T-helper 2 cell treated with Interferon-gamma antibody and Interleukin-4, amounts not matched to agents 5 μg/mL and 100 μg/mL, for 36 hours (primary cell): Measurements from ENCODE around the gene HABP2.

Experiments used
- DNase-seq: peaks from one replicate; pipeline ENCODE4 v3.0.0; 2021; ENCODE audit warnings: low spot score
- H3K27ac Mint-ChIP-seq: one replicate; pipeline ENCODE4 v1.8.0; 2021; ENCODE audit warnings: mild to moderate bottlenecking, mixed read lengths
- H3K27me3 Mint-ChIP-seq: one replicate; pipeline ENCODE4 v1.8.0; 2021; ENCODE audit warnings: low read depth, mixed read lengths
- H3K36me3 Mint-ChIP-seq: one replicate; pipeline ENCODE4 v1.8.0; 2021; ENCODE audit warnings: low read depth, mixed read lengths
- H3K4me1 Mint-ChIP-seq: one replicate; pipeline ENCODE4 v1.8.0; 2021; ENCODE audit warnings: low read depth, mixed read lengths
- H3K4me3 Mint-ChIP-seq: one replicate; pipeline ENCODE4 v1.8.0; 2022; ENCODE audit warnings: mild to moderate bottlenecking, moderate library complexity, mixed read lengths
- H3K9me3 Mint-ChIP-seq: one replicate; pipeline ENCODE4 v1.8.0; 2021; ENCODE audit warnings: mixed read lengths

Gene HABP2

DNA sequence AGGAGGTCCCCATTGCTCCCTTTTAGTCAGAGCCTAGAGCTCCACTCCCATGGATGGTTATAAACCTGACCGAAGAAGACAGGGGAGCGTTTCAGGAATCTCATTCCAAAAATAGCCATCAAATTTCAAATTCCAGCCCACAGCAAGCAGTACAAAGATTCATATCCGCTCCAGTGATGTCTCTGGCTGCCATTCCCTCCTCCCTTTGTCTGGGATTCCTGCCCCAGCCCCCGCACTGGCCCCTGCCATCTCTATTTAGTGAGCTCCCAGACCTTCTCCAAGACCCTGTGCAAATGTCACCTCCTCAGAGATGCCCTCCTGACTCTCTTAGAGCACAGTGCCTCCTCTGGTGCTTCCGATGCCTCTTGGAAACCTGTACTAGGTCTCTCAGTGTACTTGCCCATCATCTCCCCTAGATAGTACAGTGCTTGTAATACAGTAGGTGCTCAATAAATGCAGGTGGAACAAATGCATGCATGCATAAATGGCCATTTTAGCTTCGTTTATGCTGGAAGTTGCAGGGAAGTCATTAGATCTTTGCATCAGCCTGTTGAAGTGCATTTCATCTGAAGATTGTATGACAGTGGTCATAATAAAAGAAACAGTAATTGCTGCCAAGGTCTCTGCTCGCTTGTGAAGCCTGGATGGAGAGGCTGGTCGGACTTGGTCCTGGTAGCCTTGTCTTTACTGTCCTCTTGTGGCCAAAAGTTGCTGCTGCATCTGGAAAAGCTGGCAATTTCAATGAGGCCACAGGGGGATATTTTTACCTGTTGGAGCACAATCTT, 32.0 kb upstream of the HABP2 start:
- no peak for DNase-seq
- Mint-ChIP-seq H3K27me3 (peaks cover 3% of the 10 kb centered on the region), H3K4me1 (no peaks in the 10 kb centered on the region), H3K4me3 (no peak overlapping the region), H3K36me3 (no peaks in the 10 kb centered on the region), H3K9me3 (no peaks in the 10 kb centered on the region), H3K27ac (no peak overlapping the region)

DNA sequence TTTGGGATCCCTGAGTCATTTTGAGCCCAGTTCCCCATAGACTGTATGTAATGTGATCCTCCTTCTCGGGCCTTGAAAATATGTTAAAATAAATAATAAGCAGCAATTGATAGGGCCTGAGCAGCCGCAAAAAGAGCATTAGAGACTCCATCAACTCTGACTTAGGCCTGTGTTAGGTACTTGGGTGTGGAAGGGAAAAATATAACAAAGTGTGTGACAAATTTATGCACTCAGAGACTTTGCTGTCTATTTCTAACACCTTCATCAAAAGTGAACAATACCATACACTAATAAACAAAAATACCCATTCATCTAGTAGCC, 31.4 kb upstream of the HABP2 start:
- no peak overlapping the region for H3K4me3 Mint-ChIP-seq
- H3K9me3 Mint-ChIP-seq = no peaks in the 10 kb centered on the region
- H3K36me3 Mint-ChIP-seq = no peaks in the 10 kb centered on the region
- DNase-seq = no peak
- H3K27ac Mint-ChIP-seq = no peak overlapping the region
- no peaks in the 10 kb centered on the region for H3K4me1 Mint-ChIP-seq
- peaks cover 3% of the 10 kb centered on the region for H3K27me3 Mint-ChIP-seq

DNA sequence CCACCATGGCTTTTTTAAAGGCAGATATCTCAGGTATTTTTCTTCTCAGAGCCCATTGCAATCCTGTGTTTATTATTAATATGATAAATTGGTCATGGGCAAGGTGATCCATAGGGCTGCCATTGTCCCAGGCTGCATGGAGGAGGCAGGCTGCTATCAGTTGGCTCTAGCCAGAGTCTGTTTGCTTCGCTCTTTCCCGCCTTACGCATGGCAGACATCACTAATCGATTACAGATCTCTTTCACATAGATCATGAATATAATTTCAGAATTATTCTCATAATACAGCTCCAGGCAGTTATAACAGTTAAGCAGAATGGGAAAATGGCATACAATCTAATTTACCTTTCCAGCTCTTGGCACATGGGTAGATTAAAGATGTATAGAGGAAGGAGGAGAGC, 30.4 kb upstream of the HABP2 start:
- H3K27ac Mint-ChIP-seq = no peak overlapping the region
- H3K36me3 Mint-ChIP-seq = no peaks in the 10 kb centered on the region
- no peak for DNase-seq
- H3K4me1 Mint-ChIP-seq = no peaks in the 10 kb centered on the region
- H3K4me3 Mint-ChIP-seq = no peak overlapping the region
- H3K27me3 Mint-ChIP-seq = peaks cover under 1% of the 10 kb centered on the region
- H3K9me3 Mint-ChIP-seq = no peaks in the 10 kb centered on the region

DNA sequence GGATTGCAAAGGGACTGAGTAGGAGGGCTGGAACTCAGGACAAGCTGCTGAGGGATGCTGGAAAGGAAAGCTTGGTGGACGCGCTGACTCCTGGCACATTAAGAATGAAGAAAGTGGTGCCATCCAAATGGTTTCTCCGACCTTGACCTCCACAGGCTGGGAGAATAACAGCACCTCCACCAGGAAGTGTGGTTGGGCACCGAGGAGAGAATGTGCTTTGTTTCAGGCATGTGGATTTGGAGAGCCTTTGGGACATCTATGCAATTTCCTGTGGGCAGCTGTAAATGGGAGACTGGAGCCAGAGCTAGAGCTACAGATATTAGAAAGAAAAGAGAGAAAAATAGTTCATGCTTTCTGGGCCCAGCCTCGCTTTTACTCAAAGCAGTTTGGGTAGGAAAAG, 29.8 kb upstream of the HABP2 start:
- DNase-seq = no peak
- no peak overlapping the region for H3K27ac Mint-ChIP-seq

DNA sequence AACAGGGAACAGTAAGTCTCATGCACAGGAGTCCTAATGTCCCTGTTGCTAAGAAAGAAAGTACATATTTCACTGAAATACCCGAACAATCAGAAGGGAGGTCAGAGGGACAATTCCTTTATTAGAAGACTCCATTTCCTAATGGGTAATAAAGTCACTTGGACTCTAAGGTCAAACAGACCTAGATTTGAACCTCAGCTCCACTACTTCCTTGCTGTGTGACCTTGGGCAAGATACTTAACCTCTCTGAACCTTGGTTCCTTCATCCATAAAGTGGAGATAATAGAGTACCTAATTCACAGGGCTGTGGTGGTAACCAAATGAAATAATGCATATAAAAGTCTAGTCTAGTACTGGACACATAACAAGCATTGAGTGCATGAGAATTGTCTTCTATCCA, 29.2 kb upstream of the HABP2 start:
- Mint-ChIP-seq H3K4me3 (no peak overlapping the region), H3K36me3 (no peaks in the 10 kb centered on the region), H3K4me1 (no peaks in the 10 kb centered on the region), H3K9me3 (no peaks in the 10 kb centered on the region), H3K27ac (no peak overlapping the region), H3K27me3 (no peaks in the 10 kb centered on the region)
- no peak for DNase-seq

More for the DNA sequence above, 29.8 kb upstream of the HABP2 start:
- Mint-ChIP-seq H3K36me3 (no peaks in the 10 kb centered on the region), H3K4me1 (no peaks in the 10 kb centered on the region), H3K9me3 (no peaks in the 10 kb centered on the region), H3K27me3 (no peaks in the 10 kb centered on the region), H3K4me3 (no peak overlapping the region)

DNA sequence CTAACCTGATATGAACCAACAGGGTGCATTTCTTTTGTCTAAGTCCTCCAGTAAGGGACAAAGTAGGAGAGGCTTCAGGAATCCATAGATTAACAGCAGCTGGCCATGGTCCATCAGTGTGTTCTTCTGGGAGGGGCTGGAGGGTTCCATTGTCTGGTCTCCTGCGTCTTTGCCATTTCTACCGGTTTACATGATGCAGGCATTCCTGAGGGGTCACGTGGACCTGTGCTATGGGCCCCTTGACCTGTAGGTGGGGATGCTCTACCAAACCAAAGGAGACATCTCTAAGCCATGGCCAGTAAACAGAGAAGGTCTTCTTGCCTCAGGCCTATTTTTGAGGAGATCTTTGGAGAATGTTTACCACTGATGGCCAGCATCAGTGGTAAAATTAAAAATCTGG, 28.7 kb upstream of the HABP2 start:
- no peaks in the 10 kb centered on the region for H3K4me1 Mint-ChIP-seq
- H3K9me3 Mint-ChIP-seq = no peaks in the 10 kb centered on the region
- H3K27me3 Mint-ChIP-seq = no peaks in the 10 kb centered on the region
- DNase-seq = no peak
- no peak overlapping the region for H3K4me3 Mint-ChIP-seq
- no peak overlapping the region for H3K27ac Mint-ChIP-seq
- no peaks in the 10 kb centered on the region for H3K36me3 Mint-ChIP-seq

DNA sequence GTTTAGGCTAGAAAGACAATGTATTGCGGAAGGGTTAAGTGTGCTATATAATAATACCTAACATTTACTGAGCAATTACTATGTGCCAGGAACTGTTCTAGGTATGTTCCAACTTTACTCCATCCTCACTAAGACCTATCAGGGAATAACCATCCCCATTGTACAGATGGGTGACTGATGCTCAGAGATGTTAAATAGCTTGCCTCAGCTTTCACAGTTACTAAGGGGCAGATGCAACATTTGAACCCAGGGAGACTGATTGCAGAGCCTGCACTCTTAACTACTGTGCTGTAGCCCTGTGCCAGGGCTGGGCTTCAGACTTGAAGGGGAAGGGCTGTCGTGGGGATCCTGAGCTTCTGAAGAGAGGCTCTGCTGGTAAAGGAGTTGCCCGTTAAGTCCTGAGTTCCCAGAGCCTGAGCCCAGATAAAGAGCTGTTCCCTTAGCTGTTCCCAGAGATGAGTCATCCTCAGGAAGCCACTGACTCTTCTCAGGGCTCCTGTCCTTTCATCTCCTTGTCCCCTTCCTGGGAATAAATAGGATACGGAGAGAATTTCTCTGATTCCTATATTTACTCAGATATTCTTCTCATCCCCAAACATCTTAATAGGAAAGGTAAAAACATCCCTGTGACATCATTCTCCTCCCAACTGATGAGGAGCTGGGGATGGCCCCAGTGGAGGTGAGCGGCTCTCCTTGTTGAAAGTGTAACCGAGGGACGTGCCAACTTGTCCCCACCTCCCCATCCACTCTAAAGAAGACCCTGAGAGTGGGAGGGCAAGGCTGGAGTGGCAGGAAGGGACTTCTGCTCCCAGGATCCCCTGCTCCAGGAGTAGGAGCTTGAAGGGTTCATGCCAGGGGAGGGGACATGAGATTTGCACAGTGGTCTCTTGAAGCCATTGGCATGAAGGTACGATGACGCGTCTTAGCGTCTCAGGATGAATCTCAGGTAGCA, 28.0 kb upstream of the HABP2 start:
- no peak overlapping the region for H3K4me3 Mint-ChIP-seq
- no peaks in the 10 kb centered on the region for H3K36me3 Mint-ChIP-seq
- no peaks in the 10 kb centered on the region for H3K27me3 Mint-ChIP-seq
- H3K4me1 Mint-ChIP-seq = no peaks in the 10 kb centered on the region
- no peak overlapping the region for H3K27ac Mint-ChIP-seq
- DNase-seq = no peak
- no peaks in the 10 kb centered on the region for H3K9me3 Mint-ChIP-seq

DNA sequence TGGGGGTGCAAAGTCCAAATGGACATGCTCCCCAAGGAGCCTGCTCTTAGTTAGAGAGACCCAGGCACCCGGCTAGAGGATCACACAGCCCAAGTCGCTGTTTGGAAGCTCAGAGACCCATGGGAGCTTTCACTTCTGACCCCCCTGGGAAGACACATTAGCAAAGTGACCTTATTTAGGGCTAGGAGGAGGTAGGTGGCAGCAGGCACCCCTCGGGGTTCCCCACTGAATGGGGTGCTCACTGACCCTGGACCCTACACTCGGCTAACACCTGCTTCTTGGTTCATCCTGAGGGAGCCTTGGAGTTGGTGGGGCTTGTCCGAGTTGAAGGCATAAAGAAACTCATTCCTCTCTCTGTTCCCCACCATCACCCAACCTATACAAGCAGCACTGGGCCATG, 27.1 kb upstream of the HABP2 start:
- Mint-ChIP-seq H3K27me3 (no peaks in the 10 kb centered on the region), H3K36me3 (no peaks in the 10 kb centered on the region), H3K27ac (no peak overlapping the region), H3K4me3 (no peak overlapping the region), H3K4me1 (no peaks in the 10 kb centered on the region), H3K9me3 (no peaks in the 10 kb centered on the region)
- no peak for DNase-seq

DNA sequence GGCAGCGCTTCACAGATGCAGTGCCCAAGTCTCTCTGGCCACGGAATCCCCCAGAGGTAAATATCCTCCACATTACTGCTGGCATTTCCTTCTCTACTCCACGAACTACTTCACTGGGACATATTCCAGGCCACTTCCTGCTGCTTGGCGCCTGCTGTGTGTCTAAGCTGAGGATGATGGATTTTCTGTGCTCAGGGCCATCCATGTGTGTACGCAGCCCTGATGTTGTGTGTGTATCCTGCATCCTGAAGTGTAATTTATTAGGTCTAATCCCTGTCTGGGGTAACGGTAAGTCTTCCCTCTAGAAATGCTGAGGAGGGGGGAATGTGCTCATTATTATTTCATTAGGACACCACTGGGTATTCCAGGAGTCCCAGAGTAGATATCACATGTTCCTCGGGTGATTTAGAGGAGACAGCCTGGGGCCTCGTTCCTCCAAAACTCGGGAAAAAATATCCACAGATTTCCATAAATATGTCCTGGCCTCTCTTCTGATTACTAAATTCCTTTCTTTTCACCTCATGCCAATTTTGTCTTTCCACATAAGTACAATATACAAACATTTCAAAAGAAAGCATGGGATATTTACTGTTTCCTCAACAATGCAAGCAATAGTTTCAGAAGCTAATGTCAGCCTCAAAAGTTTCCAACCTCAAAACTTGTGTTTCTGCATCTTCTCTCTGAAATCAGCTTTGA, 25.5 kb upstream of the HABP2 start:
- Mint-ChIP-seq H3K4me3 (no peak overlapping the region), H3K27me3 (no peaks in the 10 kb centered on the region), H3K36me3 (no peaks in the 10 kb centered on the region), H3K27ac (no peak overlapping the region), H3K9me3 (no peaks in the 10 kb centered on the region), H3K4me1 (no peaks in the 10 kb centered on the region)
- no peak for DNase-seq

DNA sequence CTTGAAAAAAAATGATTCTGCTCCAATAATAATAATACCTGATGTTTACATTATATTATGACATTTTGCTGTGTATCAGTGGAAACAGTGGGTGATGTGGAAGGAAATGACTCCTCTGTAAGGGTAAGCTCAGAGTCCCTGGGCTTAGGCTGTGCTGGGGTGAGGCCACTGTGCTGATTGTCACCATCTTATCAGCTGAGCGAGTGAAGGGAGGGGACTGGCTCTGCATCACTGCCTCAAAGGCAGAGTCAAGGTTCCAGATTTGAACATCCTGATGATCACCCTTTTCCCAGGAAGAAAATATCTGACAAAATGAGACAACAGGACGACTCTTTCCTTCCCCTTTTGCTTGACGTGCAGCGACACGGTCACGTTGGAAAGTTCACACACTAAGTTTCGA, 24.0 kb upstream of the HABP2 start:
- no peaks in the 10 kb centered on the region for H3K4me1 Mint-ChIP-seq
- no peaks in the 10 kb centered on the region for H3K9me3 Mint-ChIP-seq
- H3K27me3 Mint-ChIP-seq = no peaks in the 10 kb centered on the region
- H3K27ac Mint-ChIP-seq = no peak overlapping the region
- no peaks in the 10 kb centered on the region for H3K36me3 Mint-ChIP-seq
- no peak for DNase-seq
- H3K4me3 Mint-ChIP-seq = no peak overlapping the region

DNA sequence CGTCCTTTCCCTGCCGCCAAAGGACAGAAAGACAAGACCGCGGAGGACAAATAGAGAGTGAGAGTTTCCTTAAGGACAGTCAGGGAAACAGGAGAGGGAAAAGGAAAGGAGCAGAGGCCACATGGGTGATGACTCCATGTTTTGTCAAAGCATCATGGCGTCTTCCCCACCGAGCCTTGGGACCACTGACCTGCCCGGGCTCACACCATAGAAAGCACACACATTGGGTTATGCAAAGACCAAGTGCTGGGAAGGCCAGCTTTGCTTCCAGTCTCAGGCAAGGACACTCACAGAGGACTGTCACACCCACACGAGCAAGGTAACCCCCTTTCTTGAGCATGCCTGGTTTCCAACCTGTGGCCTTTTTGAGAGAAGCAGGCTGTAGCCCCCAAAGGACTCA, 23.3 kb upstream of the HABP2 start:
- Mint-ChIP-seq H3K36me3 (no peaks in the 10 kb centered on the region), H3K9me3 (no peaks in the 10 kb centered on the region), H3K27me3 (no peaks in the 10 kb centered on the region), H3K4me3 (no peak overlapping the region), H3K4me1 (peaks cover 3% of the 10 kb centered on the region), H3K27ac (no peak overlapping the region)
- DNase-seq = no peak

DNA sequence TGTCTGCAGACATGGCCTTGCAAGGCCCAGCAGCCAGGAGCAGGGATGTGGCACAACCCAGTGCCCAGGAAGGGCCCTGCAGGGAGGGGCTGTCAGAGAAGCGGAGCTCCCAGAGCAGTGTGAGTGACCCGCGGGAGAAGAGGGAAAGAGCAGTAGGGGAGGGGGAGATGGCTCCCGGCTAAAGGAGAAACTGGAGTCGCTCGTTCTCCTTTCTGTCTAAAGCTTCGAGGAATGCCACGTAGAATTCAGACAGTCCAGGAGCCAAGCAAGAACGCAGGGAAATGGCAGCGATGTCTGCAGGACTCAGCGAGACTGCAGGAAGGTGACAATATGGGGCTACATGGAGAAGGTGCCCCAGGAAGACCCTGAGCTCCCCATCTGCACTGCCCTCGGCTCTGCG, 22.4 kb upstream of the HABP2 start:
- Mint-ChIP-seq H3K4me3 (no peak overlapping the region), H3K27ac (no peak overlapping the region), H3K36me3 (no peaks in the 10 kb centered on the region), H3K27me3 (no peaks in the 10 kb centered on the region), H3K9me3 (no peaks in the 10 kb centered on the region), H3K4me1 (peaks cover 4% of the 10 kb centered on the region)
- DNase-seq = no peak

DNA sequence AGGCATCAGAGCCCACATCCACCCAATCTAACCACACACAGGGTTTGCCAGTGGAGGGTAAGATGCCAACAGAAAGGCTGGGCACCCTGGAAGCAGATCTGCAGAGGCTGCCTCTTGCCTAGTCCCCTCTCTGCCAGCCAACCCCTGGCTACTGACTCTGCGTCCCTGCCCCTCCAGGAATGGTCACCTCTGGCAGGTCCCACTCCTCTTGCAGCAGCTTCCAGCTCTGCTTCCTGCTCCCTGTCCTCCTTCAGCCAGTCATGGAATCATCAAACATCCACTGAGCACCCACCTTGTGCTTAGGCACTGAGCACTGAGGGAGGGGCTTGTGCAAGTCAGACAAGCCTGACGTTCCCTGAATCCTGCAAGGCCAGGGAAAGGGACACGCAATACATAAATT, 20.1 kb upstream of the HABP2 start:
- Mint-ChIP-seq H3K4me3 (no peak overlapping the region), H3K27ac (no peak overlapping the region)

DNA sequence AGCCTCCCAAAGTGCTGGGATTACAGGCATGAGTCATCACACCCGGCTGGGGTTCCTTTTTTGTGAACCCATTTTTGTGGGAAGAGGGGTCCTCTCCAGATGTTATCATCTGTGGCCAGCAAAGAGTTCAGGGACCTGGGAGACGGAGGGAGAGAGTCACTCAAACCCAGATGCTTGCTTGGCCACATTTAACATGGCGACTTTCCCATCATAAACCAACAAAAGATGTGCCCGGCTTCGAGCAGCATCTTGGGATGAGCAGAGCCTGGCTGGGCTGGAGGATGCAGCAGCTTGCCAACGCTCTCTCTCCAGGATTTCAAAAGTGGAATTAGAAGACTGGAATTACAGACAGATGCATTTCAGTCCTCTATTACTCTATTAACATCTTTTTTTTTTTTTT, 19.1 kb upstream of the HABP2 start:
- H3K4me3 Mint-ChIP-seq = no peak overlapping the region
- no peaks in the 10 kb centered on the region for H3K9me3 Mint-ChIP-seq
- DNase-seq = no peak
- H3K4me1 Mint-ChIP-seq = peaks cover 4% of the 10 kb centered on the region
- H3K27me3 Mint-ChIP-seq = no peaks in the 10 kb centered on the region
- H3K36me3 Mint-ChIP-seq = no peaks in the 10 kb centered on the region
- H3K27ac Mint-ChIP-seq = no peak overlapping the region

More for the DNA sequence above, 20.1 kb upstream of the HABP2 start:
- no peaks in the 10 kb centered on the region for H3K27me3 Mint-ChIP-seq
- H3K4me1 Mint-ChIP-seq = peaks cover 4% of the 10 kb centered on the region
- no peaks in the 10 kb centered on the region for H3K9me3 Mint-ChIP-seq
- H3K36me3 Mint-ChIP-seq = no peaks in the 10 kb centered on the region
- DNase-seq = no peak
